ENCODE results near the gene PSME2. TPM values are rescaled to one million over a fixed set of nuclear protein-coding genes. Genes with fewer than 3 reads are reported as not detected.

PSME2 gene
- total RNA-seq, 1 experiment from 2014 or later: 188 TPM

GRCh38 chr14:24150993-24151392, 4.6 kb upstream of the PSME2 start:
- intact Hi-C loops (cut with micrococcal nuclease; ENCODE audit: unreplicated experiment): no loop called here
- CTCF ChIA-PET: interaction anchor here (0.6 to 0.7 kb wide), 2 partner anchors 41 to 95 kb away, joined by 4 to 15 read pairs; no protein-coding TSS in a partner anchor

GRCh38 chr14:24150567-24150966, 4.2 kb upstream of the PSME2 start:
- no TSS peak for BruUV-seq (replicated peaks)
- H3K4me1 ChIP-seq (ENCODE audit: control insufficient read depth, insufficient read depth, low read length): peaks cover 3% of the 10 kb centered on the region; the same call in 1 of the 2 replicates
- H3K4me3 ChIP-seq (ENCODE audit: low read depth in 2 of 2, low read length in 2 of 2): no peak overlapping the region
- DNase-seq (ENCODE audit: low read depth, low spot score) (no peak), ATAC-seq (no peak)
- intact Hi-C loops (cut with micrococcal nuclease; ENCODE audit: unreplicated experiment): no loop called here
- peaks cover 6% of the 10 kb centered on the region for H3K36me3 ChIP-seq (ENCODE audit: control insufficient read depth, insufficient read depth, low read length)
- H3K27me3 ChIP-seq (ENCODE audit: control insufficient read depth, insufficient read depth, low read length): no peaks in the 10 kb centered on the region
- TF ChIP-seq REST (IDR thresholded peaks at IDR 0.05; ENCODE audit: insufficient read depth in 1 of 2, low read depth in 2 of 2, low read length in 1 of 2): no peak
- no peak for TF ChIP-seq SIN3A (IDR thresholded peaks at IDR 0.05; ENCODE audit: borderline replicate concordance, insufficient read depth, low read depth, low read length)
- no peaks in the 10 kb centered on the region for H3K9me3 ChIP-seq (ENCODE audit: control insufficient read depth, insufficient read depth, low read depth, low read length)
- in situ Hi-C loops (cut with HindIII; ENCODE audit: low pct_unique_long_range_greater_than_20kb, low sequenced_read_pairs): no loop called here
- CTCF ChIA-PET: interaction anchor here (0.7 to 0.9 kb wide), 2 partner anchors 41 to 60 kb away, joined by 3 to 15 read pairs; no protein-coding TSS in a partner anchor
- no peak overlapping the region for H3K27ac ChIP-seq (ENCODE audit: low read length)
- POLR2A ChIA-PET: interaction anchor here (0.6 kb wide), 1 partner anchor 40 kb away, joined by 9 read pairs; no protein-coding TSS in a partner anchor

More at GRCh38 chr14:24150993-24151392, 4.6 kb upstream of the PSME2 start:
- Histone ChIP-seq H3K4me1 (ENCODE audit: control insufficient read depth, insufficient read depth, low read length) (no peaks in the 10 kb centered on the region), H3K27ac (ENCODE audit: low read length) (no peak overlapping the region), H3K4me3 (ENCODE audit: low read depth in 2 of 2, low read length in 2 of 2) (no peak overlapping the region), H3K9me3 (ENCODE audit: control insufficient read depth, insufficient read depth, low read depth, low read length) (no peaks in the 10 kb centered on the region), H3K36me3 (ENCODE audit: control insufficient read depth, insufficient read depth, low read length) (peaks cover 6% of the 10 kb centered on the region), H3K27me3 (ENCODE audit: control insufficient read depth, insufficient read depth, low read length) (no peaks in the 10 kb centered on the region)
- BruUV-seq (replicated peaks): no TSS peak
- TF ChIP-seq POLR2AphosphoS5 (IDR thresholded peaks at IDR 0.05; ENCODE audit: low read depth, low read length) (no peak), CTCF (IDR thresholded peaks at IDR 0.05) (no peak), SIN3A (IDR thresholded peaks at IDR 0.05; ENCODE audit: borderline replicate concordance, insufficient read depth, low read depth, low read length) (no peak), REST (IDR thresholded peaks at IDR 0.05; ENCODE audit: insufficient read depth in 1 of 2, low read depth in 2 of 2, low read length in 1 of 2) (no peak), TCF7L2 (IDR thresholded peaks at IDR 0.05; ENCODE audit: low read depth, low read length) (no peak)
- DNase-seq (ENCODE audit: low read depth, low spot score) (no peak), ATAC-seq (no peak)
- in situ Hi-C loops (cut with HindIII; ENCODE audit: low pct_unique_long_range_greater_than_20kb, low sequenced_read_pairs): no loop called here
- POLR2A ChIA-PET: interaction anchor here (0.5 to 0.6 kb wide), 3 partner anchors 15 to 41 kb away, joined by 3 to 9 read pairs (median 3); partner anchors contain the start of gene PSME1
